Central memory CD4-positive, alpha-beta T cell (primary cell): Measurements from ENCODE around the gene NID2.

ENCODE experiments used
- DNase-seq: peaks from one replicate; pipeline ENCODE4 v3.0.0; 2022

Gene NID2

DNA sequence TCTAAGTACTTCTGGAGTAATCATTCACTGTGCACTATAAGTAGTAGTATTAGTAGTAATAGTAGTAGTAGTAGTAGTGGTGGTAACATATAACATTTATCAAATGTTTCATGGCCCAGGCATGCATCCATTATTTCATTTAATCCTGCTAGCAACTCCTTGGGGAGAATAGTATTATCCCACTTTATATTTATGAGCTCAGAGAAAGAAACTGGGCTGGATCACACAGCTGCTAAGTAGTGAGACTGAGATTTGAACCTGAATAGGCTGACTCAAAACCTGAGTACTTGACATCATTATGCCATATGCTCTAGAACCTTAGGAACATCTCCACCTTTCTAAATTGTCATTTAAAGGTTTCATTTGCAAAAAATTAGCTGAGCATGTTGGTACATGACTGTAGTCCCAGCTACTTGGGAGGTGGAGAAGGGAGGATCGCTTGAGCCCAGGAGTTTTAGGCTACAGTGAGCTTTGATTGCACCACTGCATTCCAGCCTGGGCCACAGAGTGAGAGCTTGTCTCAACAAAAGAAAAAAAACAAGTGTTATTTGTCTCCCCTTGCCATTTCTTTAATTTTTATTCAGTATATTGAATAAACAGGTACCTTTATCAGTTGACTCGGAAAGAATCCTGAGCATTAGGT is 11.4 kb upstream of the NID2 start:
- no peak for DNase-seq

DNA sequence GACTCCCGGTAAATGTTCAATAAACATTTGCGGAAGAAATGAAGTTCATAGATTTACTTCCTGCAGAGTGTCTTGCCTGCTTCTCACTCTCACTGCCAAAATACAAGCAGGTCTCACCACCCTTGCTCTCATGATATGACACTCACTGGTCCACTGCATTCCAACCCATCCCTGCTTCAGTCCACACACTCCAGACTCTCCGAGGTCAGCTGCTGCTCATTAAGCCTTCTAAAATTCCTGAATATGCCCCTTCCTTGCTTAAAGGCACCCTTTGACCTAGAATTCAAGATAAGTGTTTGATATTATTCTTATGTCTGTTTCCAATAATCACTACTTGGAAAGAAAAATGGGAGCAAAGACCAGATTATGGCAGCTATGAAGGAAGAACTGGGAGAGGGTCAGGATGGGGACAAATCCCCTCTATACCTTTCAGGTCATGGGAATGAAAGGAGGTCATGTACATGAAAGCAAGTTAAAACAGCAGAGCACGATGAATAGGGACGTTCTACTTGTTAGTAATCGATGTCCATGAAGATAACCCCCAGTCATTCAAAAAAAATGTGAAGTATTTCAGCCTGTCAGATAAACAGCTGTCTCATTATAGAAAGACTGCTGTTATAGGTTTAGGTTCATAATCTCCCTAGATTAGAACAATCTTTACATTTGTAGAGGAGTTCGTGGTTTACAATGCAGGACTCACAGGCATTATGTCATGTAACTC is 10.5 kb upstream of the NID2 start:
- DNase-seq, result no peak

GRCh38 chr14:52078721-52079120 is 9.9 kb upstream of the NID2 start:
- DNase-seq, result no peak

DNA sequence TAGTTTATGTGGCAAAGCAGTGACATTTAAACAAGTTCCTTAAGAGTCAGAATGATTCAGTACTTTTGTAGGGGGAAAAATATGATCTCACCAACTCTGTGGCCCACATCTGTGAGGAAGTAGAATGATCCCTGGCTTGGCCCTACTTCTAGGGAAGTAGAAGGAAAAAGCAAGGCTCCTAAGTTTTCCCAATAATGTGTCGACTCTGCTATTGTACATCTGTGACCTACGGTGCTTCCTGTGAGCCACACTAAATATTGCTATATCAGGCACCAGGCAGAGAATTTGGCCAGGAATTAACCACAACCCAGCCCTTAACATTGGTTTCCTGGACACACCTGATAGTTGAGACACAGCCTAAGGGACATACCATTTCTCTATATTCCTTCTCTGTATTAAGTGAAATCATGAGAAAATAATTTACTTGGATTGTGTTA is 9.3 kb upstream of the NID2 start:
- DNase-seq, result no peak

GRCh38 chr14:52077256-52077979 is 8.6 kb upstream of the NID2 start:
- DNase-seq, result no peak

DNA sequence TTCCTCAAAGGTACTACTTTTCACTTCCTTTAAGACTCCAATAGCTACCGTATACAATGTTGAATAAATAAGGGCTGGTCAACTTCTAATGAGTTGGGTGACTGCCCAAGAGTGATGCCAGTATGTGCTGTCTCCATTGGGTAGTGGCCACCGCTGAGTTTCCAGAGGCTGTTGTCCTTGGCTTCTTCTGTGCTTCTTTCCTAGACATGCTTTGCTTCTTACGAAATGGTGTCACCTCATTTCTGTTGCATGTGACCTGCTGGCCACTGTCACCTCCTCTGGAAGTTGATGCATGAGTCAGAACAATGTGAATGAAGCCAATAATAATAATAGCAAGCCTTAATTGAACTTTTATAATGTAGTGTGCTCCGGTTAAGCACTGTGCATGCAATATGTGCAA is 7.5 kb upstream of the NID2 start:
- no peak for DNase-seq

DNA sequence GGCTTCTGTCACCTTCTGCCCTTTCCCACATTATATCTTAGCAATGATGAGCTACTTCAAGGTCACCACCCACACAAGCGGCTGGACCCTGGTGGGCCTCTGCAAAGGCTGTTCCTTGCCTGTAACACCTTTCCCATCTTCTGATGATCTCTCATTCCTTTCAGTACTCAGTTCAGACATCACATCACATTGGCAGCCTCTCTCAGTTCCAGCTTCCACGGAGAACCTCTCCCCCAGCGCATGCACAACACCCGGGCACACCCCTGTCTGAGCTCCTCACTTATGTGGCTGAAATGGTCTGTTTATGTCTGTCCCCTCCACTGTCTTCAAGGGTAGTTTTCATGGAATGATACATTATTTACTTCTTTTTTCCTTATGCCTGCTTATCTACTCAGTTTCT is 6.5 kb upstream of the NID2 start:
- no peak for DNase-seq

GRCh38 chr14:52073251-52073650 is 4.4 kb upstream of the NID2 start:
- no peak for DNase-seq

DNA sequence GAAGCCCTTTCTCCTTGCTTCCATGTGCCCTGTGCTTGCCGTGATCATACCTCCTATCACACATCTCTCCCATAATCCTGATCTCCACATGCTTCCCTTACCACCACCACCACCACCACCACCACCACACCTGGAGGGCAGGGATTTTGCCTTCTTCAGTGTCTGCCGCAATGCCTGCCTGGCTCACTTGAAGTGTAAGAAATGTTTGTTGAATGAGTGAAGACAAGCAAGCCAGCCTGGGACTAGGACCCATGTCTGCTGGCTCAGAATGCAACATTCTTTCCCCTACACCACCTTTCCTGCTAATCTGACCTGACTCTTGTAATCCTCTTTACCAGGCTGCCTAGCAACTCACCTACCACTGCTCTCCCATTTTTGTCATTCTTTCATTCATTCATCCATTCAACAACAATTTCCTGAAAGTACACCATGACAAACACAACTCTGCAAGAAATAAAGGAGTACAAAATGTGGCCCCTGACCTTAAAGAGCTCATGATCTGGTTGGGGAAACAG is 3.5 kb upstream of the NID2 start:
- no peak for DNase-seq

DNA sequence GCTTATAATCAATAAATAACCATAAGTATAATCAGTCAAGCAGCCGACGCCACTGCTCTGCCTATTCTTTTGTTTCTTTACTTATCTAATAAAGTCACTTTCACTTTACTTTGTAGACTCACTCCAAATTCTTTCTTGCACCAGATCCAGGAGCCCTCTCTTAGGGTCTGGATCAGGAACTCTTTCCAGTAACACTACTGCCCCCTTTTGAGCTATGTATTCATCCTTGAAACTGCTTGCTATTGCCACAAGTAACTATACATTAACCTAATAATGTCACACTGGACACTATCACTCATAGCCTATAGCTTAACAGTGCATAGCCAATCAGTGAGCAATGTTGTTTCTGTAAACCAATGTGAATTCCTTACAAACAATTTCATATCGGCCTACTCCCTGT is 2.8 kb upstream of the NID2 start:
- no peak for DNase-seq

GRCh38 chr14:52070051-52070431 is 1.2 kb upstream of the NID2 start:
- no peak for DNase-seq

- no peak for DNase-seq
Measured at GRCh38 chr14:52069307-52070050, 620 bp upstream of the NID2 start.

GRCh38 chr14:52067873-52068614 is 815 bp downstream of the NID2 start:
- DNase-seq, result no peak

- no peak for DNase-seq
Measured at GRCh38 chr14:52064174-52064573, 4.7 kb downstream of the NID2 start.

GRCh38 chr14:52063052-52063462 is 5.8 kb downstream of the NID2 start:
- no peak for DNase-seq

DNA sequence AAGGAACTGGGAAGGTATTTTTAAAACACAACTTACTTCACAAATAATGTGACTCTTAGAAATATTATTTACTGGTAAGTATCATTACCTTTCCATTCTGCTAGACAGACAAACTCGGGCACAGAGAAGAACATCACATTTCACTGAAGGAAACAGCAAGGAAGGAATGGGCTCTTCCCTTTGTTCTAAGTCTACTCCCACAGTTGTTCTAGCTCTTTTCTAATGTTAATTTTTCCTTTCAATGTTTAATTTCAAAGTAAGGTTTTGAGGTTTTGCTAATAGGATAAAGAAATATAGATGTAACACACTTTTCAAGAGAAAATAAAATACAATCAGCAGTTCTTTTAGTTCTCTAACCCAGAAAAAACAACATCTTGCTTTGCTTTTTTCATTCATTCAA is 7.0 kb downstream of the NID2 start:
- DNase-seq, result no peak

- no peak for DNase-seq
Measured at GRCh38 chr14:52061390-52061789, 7.5 kb downstream of the NID2 start.

GRCh38 chr14:52060080-52060479 is 8.8 kb downstream of the NID2 start:
- DNase-seq, result no peak

DNA sequence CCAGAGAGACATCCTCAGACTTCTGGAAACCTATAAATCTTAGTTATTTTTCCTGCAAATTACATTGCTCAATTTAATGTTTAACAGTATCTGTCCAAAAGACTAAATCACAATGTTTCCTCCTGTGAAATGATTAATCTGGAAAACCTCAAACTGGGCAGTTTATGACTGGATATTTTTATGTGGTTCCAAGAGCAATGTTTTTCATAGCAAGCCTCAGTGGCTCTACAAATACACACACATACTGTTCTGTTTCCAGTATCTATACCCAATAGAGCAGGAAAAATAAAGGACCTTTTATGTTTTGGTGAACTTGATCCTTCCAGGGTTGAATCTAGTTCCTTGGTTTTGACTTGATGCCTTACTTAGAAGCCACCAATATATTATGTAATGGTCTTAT is 9.2 kb downstream of the NID2 start:
- no peak for DNase-seq

DNA sequence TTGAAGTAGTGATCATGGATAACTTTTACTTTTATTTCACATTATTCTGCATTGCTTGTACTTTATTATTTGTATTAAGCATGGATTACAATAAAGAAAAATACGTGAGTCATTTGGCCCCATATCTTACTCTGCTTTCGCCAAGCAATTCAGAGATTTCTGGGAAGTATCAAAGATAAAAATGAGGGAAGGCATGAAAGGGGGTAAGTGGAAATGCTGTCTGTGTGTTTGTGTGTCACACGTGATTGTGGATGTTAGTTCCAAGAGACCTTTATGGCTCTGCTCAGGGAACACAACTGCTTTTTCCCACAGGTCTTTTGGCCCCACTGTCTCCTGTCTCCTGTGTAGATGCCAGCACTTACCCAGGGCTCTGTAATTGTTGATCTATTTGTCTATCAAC is 10.5 kb downstream of the NID2 start:
- no peak for DNase-seq

DNA sequence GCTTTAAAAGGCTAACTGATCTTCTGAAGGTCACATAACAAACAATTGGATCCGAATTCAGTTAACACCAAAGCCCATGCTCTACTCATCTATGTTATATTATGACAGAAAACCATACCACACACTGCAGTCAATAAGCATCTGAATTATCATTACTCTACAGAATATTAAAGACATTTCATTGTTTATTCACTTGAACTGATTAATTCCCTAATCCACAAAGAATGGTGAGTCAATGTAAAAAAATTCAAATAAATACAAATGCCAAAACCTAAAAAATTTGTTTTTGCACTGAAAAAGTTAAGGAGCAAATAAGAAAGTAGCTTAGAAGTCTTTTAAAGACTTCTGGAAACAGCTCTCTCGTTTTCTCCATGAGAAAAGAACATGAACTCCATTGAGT is 13.7 kb downstream of the NID2 start:
- no peak for DNase-seq

DNA sequence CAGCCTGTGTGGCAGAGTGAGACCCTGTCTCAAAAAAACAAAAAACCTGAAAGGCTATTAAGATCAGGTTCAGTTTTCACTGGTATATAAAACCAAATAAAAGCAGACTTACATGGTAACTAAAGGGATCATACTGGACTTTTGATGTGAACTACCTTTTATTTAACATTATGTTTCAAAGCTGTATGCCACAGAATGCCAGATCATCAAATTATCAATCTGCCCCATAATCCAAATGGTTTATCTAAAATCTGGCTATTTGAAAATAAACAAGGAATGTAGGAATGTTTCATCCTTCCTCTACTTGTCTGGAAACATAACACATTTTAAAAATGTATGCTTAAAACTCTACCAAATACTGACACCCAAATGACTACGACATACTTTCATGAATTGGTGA is 14.2 kb downstream of the NID2 start:
- DNase-seq, result no peak
